Endodermal cell (in vitro differentiated cells): ENCODE results near the gene GALR3. TPM values are rescaled to one million over a fixed set of nuclear protein-coding genes. Genes with fewer than 3 reads are reported as not detected.

Source experiments
- DNase-seq: peaks from one replicate; pipeline ENCODE4 v3.0.0-alpha.2; 2017
- H3K27ac ChIP-seq: 2 replicates; pipeline ENCODE4 v1.5.1; 2013; ENCODE audit warnings: mild to moderate bottlenecking, low read depth, low read length, moderate library complexity
- H3K27me3 ChIP-seq: 2 replicates; pipeline ENCODE4 v1.6.1; 2013; ENCODE audit warnings: mild to moderate bottlenecking, low read length, moderate library complexity; ENCODE audit not compliant: insufficient read depth, control insufficient read depth, poor library complexity, severe bottlenecking
- H3K36me3 ChIP-seq: 2 replicates; pipeline ENCODE4 v1.7.0; 2013; ENCODE audit warnings: mild to moderate bottlenecking, low read length, moderate library complexity; ENCODE audit not compliant: control insufficient read depth, insufficient read depth
- H3K4me1 ChIP-seq: one replicate; pipeline ENCODE4 v1.7.0; 2013; ENCODE audit warnings: low read length; ENCODE audit not compliant: control insufficient read depth, insufficient read depth
- H3K4me3 ChIP-seq: 2 replicates; pipeline ENCODE4 v1.5.1; 2013; ENCODE audit warnings: mild to moderate bottlenecking, low read length, moderate library complexity
- H3K9ac ChIP-seq: 2 replicates; pipeline ENCODE4 v1.6.1; 2013; ENCODE audit warnings: mild to moderate bottlenecking, low read length, moderate library complexity; ENCODE audit not compliant: poor library complexity, severe bottlenecking; ENCODE audit errors: extremely low read depth
- H3K9me3 ChIP-seq: 2 replicates; pipeline ENCODE4 v1.6.1; 2013; ENCODE audit warnings: mild to moderate bottlenecking, low read length, moderate library complexity; ENCODE audit not compliant: control insufficient read depth
- H3K27ac Mint-ChIP-seq: 2 replicates; pipeline ENCODE4 v1.8.0; 2020; ENCODE audit warnings: mixed read lengths
- H3K27me3 Mint-ChIP-seq: 2 replicates; pipeline ENCODE4 v1.8.0; 2021; ENCODE audit warnings: mild to moderate bottlenecking, mixed read lengths; ENCODE audit not compliant: insufficient read depth
- H3K36me3 Mint-ChIP-seq: 2 replicates; pipeline ENCODE4 v1.8.0; 2020; ENCODE audit warnings: low read depth, mixed read lengths
- H3K4me1 Mint-ChIP-seq: 2 replicates; pipeline ENCODE4 v1.8.0; 2020; ENCODE audit warnings: mixed read lengths
- H3K4me3 Mint-ChIP-seq: 2 replicates; pipeline ENCODE4 v1.8.0; 2020; ENCODE audit warnings: mild to moderate bottlenecking, moderate library complexity, mixed read lengths
- H3K9me3 Mint-ChIP-seq: 2 replicates; pipeline ENCODE4 v1.8.0; 2020; ENCODE audit warnings: mild to moderate bottlenecking, mixed read lengths
- CTCF ChIP-seq: fragments of 200-600 bp; sonication (generic); conservative IDR thresholded peaks from 2 replicates; pipeline ENCODE4 v1.5.0; 2021; ENCODE audit warnings: antibody characterized with exemption, mild to moderate bottlenecking
- WGBS, 2 experiments: methylation state at CpG; one replicate each; pipeline versions ENCODE4 v1.1.5 to v1.1.7; 2013; ENCODE audit warnings: missing lambda C conversion rate in 2 of 2, mixed read lengths in 1 of 2; ENCODE audit not compliant: insufficient coverage in 1 of 2, insufficient read length in 1 of 2; 5-methylcytosine and 5-hydroxymethylcytosine counted together
- total RNA-seq, 2 donors: library from RNA; stranded (reverse); fragmentation: NEBNext Ultra II Directional in 1 of 2; extraction: Animal tissue kit (Norgen Biotek cat#: 25700) in 1 of 2; gene quantifications; 2 replicates in 1 of 2; 3 replicates in 1 of 2; pipeline ENCODE4 v1.2.1, GENCODE V29; 2021

GALR3 gene
- total RNA-seq, 2 donors from 2014 or later: 0.40 to 0.77 TPM

- 0% methylated on average over 18 to 46 of the region's 46 CpGs for WGBS, 2 experiments
- peak overlapping the region; percentile 95 for H3K4me3 ChIP-seq
- H3K9ac ChIP-seq: peak overlapping the region; percentile 66
- peaks cover 7% of the 10 kb centered on the region for H3K9me3 ChIP-seq
- no peaks in the 10 kb centered on the region for H3K27me3 ChIP-seq
- DNase-seq: no peak
- TF ChIP-seq CTCF: no peak
- Mint-ChIP-seq H3K36me3 (peaks cover 12% of the 10 kb centered on the region), H3K27ac (peak overlapping the region; percentile 68), H3K27me3 (peaks cover 2% of the 10 kb centered on the region), H3K4me1 (no peaks in the 10 kb centered on the region), H3K9me3 (peaks cover 8% of the 10 kb centered on the region), H3K4me3 (peak overlapping the region; percentile 77)
- peak overlapping the region; percentile 95 for H3K27ac ChIP-seq
- H3K4me1 ChIP-seq: no peaks in the 10 kb centered on the region
- H3K36me3 ChIP-seq: peaks cover 6% of the 10 kb centered on the region
Observed at GRCh38 chr22:37843741-37844089, 20.5 kb downstream of the GALR3 start.

GRCh38 chr22:37844904-37845329 is 21.7 kb downstream of the GALR3 start:
- H3K4me3 Mint-ChIP-seq: peak overlapping the region; percentile 77
- peak overlapping the region; percentile 66 for H3K27ac ChIP-seq
- TF ChIP-seq CTCF: no peak

GRCh38 chr22:37846433-37846832 is 23.3 kb downstream of the GALR3 start:
- H3K9ac ChIP-seq: no peak overlapping the region
- Mint-ChIP-seq H3K36me3 (peaks cover 13% of the 10 kb centered on the region), H3K27ac (no peak overlapping the region)

More at GRCh38 chr22:37844904-37845329, 21.7 kb downstream of the GALR3 start:
- no peaks in the 10 kb centered on the region for H3K4me1 ChIP-seq
- no peak overlapping the region for H3K9ac ChIP-seq
- peaks cover 2% of the 10 kb centered on the region for H3K36me3 ChIP-seq
- Mint-ChIP-seq H3K36me3 (peaks cover 6% of the 10 kb centered on the region), H3K27me3 (peaks cover 2% of the 10 kb centered on the region), H3K4me1 (peaks cover under 1% of the 10 kb centered on the region), H3K9me3 (peaks cover 8% of the 10 kb centered on the region), H3K27ac (peak overlapping the region; percentile 70)
- DNase-seq: no peak
- 94% methylated on average over 4 to 5 of the region's 6 CpGs for WGBS, 2 experiments
- H3K9me3 ChIP-seq: peaks cover 7% of the 10 kb centered on the region
- H3K4me3 ChIP-seq: peak overlapping the region; percentile 95
- H3K27me3 ChIP-seq: no peaks in the 10 kb centered on the region

More at GRCh38 chr22:37846433-37846832, 23.3 kb downstream of the GALR3 start:
- H3K27me3 ChIP-seq: no peaks in the 10 kb centered on the region
- H3K27ac ChIP-seq: no peak overlapping the region
- H3K4me1 ChIP-seq: peaks cover 6% of the 10 kb centered on the region
- no peak for TF ChIP-seq CTCF
- Mint-ChIP-seq H3K4me3 (no peak overlapping the region), H3K4me1 (peaks cover 6% of the 10 kb centered on the region), H3K9me3 (peaks cover 8% of the 10 kb centered on the region), H3K27me3 (peaks cover 2% of the 10 kb centered on the region)
- peaks cover 10% of the 10 kb centered on the region for H3K36me3 ChIP-seq
- no peak for DNase-seq
- H3K9me3 ChIP-seq: peaks cover 7% of the 10 kb centered on the region
- H3K4me3 ChIP-seq: no peak overlapping the region
- 89 to 95% methylated on average over 2 of the region's 2 CpGs for WGBS, 2 experiments
